IMR-90 (cell line): ENCODE data around the gene SPRR4. TPM values are rescaled to one million over a fixed set of nuclear protein-coding genes. Genes with fewer than 3 reads are reported as not detected.

Experiments used
- ATAC-seq: fragments of 200-7000 bp; cut with Tn5 transposase; 2 replicates; pipeline ENCODE4 v1.9.1; 2020; ENCODE audit warnings: low read depth, mild to moderate bottlenecking, moderate library complexity
- BruUV-seq: library from RNA; stranded (reverse); fragments of 400-500 nt; replicated peaks from 2 replicates; lab custom pipeline; 2021; lab: Mats Ljungman, UMichigan
- CTCF ChIA-PET: fragments of 300-600 bp; formaldehyde crosslinking; extraction: SDS; loops from one replicate; lab custom pipeline; 2021; ENCODE audit warnings: antibody characterized with exemption; lab: Yijun Ruan, JAX
- POLR2A ChIA-PET: fragments of 300-600 bp; sonication (Branson Sonifier 250); formaldehyde crosslinking; loops from one replicate; lab custom pipeline; 2022; ENCODE audit warnings: antibody characterized with exemption; ENCODE audit not compliant: unreplicated experiment; lab: Charles Lee
- DNase-seq: peaks from one replicate; pipeline ENCODE4 v3.0.0; 2013
- H2AFZ ChIP-seq: replicated peaks from 2 replicates; pipeline ENCODE3; 2013; ENCODE audit warnings: low read length, mild to moderate bottlenecking; ENCODE audit not compliant: poor library complexity
- H2AK5ac ChIP-seq: 2 replicates; pipeline ENCODE4 v1.6.1; 2013; ENCODE audit warnings: low read depth, low read length, inconsistent platforms
- H2AK9ac ChIP-seq: replicated peaks from 2 replicates; pipeline ENCODE3; 2013; ENCODE audit warnings: mild to moderate bottlenecking, low read depth, low read length, moderate library complexity; ENCODE audit not compliant: poor library complexity
- H2BK120ac ChIP-seq: 2 replicates; pipeline ENCODE4 v1.6.1; 2013; ENCODE audit warnings: low read depth, low read length, inconsistent platforms
- H2BK15ac ChIP-seq: 3 replicates; pipeline ENCODE4 v1.6.1; 2013; ENCODE audit warnings: low read depth, low read length, inconsistent platforms
- H2BK20ac ChIP-seq: 2 replicates; pipeline ENCODE4 v1.6.1; 2013; ENCODE audit warnings: low read depth, mild to moderate bottlenecking, inconsistent platforms, low read length, moderate library complexity
- H2BK5ac ChIP-seq: 2 replicates; pipeline ENCODE4 v1.6.1; 2013; ENCODE audit warnings: mild to moderate bottlenecking, low read depth, low read length, inconsistent platforms; ENCODE audit not compliant: poor library complexity, severe bottlenecking
- H3K14ac ChIP-seq: replicated peaks from 2 replicates; pipeline ENCODE4 v1.6.1; 2013; ENCODE audit warnings: low read depth, low read length, inconsistent platforms
- H3K18ac ChIP-seq: 2 replicates; pipeline ENCODE4 v1.6.1; 2013; ENCODE audit warnings: low read depth, low read length, control low read depth
- H3K23ac ChIP-seq: 2 replicates; pipeline ENCODE4 v1.6.1; 2013; ENCODE audit warnings: low read depth, low read length, inconsistent platforms
- H3K27ac ChIP-seq: 2 replicates; pipeline ENCODE4 v1.5.1; 2013; ENCODE audit warnings: mild to moderate bottlenecking, control low read depth, low read length; ENCODE audit not compliant: insufficient read depth
- H3K27me3 ChIP-seq: 2 replicates; pipeline ENCODE4 v1.6.1; 2013; ENCODE audit warnings: low read length; ENCODE audit not compliant: control insufficient read depth, insufficient read depth
- H3K36me3 ChIP-seq: 2 replicates; pipeline ENCODE4 v1.6.1; 2013; ENCODE audit warnings: low read length, mixed read lengths; ENCODE audit not compliant: control insufficient read depth, insufficient read depth
- H3K4ac ChIP-seq: 2 replicates; pipeline ENCODE4 v1.6.1; 2013; ENCODE audit warnings: low read depth, low read length, inconsistent platforms
- H3K4me1 ChIP-seq: 2 replicates; pipeline ENCODE4 v1.6.1; 2013; ENCODE audit warnings: low read length, mixed read lengths; ENCODE audit not compliant: control insufficient read depth, insufficient read depth
- H3K4me2 ChIP-seq: 2 replicates; pipeline ENCODE4 v1.6.1; 2013; ENCODE audit warnings: low read depth, mild to moderate bottlenecking, control low read depth, low read length, moderate library complexity
- H3K4me3 ChIP-seq: 2 replicates; pipeline ENCODE4 v1.5.1; 2013; ENCODE audit warnings: low read depth, mild to moderate bottlenecking, control low read depth, low read length, moderate library complexity; ENCODE audit not compliant: insufficient read depth
- H3K56ac ChIP-seq: 2 replicates; pipeline ENCODE4 v1.6.1; 2013; ENCODE audit warnings: low read length, inconsistent platforms; ENCODE audit not compliant: insufficient read depth; ENCODE audit errors: extremely low read depth
- H3K79me1 ChIP-seq, 2 experiments: 2 replicates each; pipeline ENCODE4 v1.6.1; 2013; ENCODE audit warnings: low read length in 2 of 2, inconsistent platforms in 1 of 2, low read depth in 1 of 2
- H3K9ac ChIP-seq: 2 replicates; pipeline ENCODE4 v1.6.1; 2013; ENCODE audit warnings: low read depth, low read length, control low read depth
- H3K9me1 ChIP-seq: 2 replicates; pipeline ENCODE4 v1.6.1; 2013; ENCODE audit warnings: low read length, inconsistent platforms; ENCODE audit not compliant: insufficient read depth
- H3K9me3 ChIP-seq: 2 replicates; pipeline ENCODE4 v1.6.1; 2013; ENCODE audit warnings: low read length; ENCODE audit not compliant: control insufficient read depth, insufficient read depth
- H4K20me1 ChIP-seq: 2 replicates; pipeline ENCODE4 v1.6.1; 2013; ENCODE audit warnings: low read length, inconsistent platforms; ENCODE audit not compliant: insufficient read depth
- H4K5ac ChIP-seq: 2 replicates; pipeline ENCODE4 v1.6.1; 2013; ENCODE audit warnings: mild to moderate bottlenecking, low read depth, low read length, control low read depth
- H4K8ac ChIP-seq, 2 experiments: 2 replicates each; pipeline ENCODE4 v1.6.1; 2013; ENCODE audit warnings: low read depth in 2 of 2, low read length in 2 of 2, control low read depth in 1 of 2, inconsistent platforms in 1 of 2
- H4K91ac ChIP-seq: 2 replicates; pipeline ENCODE4 v1.6.1; 2013; ENCODE audit warnings: low read depth, low read length, inconsistent platforms; ENCODE audit not compliant: insufficient read depth
- FOS ChIP-seq: fragments of 150-350 bp; IDR thresholded peaks from 2 replicates; pipeline ENCODE4 v1.6.1; 2016; ENCODE audit warnings: low read depth, low read length
- MAFK ChIP-seq: IDR thresholded peaks from 2 replicates; pipeline ENCODE4 v1.6.1; 2012; ENCODE audit warnings: low read depth, low read length, improper control_type of control experiment
- WGBS, 2 experiments: methylation state at CpG; one replicate each; pipeline versions ENCODE4 v1.1.5 to v1.1.7; 2013; ENCODE audit warnings: missing lambda C conversion rate in 2 of 2; ENCODE audit not compliant: insufficient read length in 1 of 2; ENCODE audit errors: extremely low coverage in 2 of 2; 5-methylcytosine and 5-hydroxymethylcytosine counted together
- dilution Hi-C: fragments of 300-500 bp; cut with HindIII; formaldehyde crosslinking; loops from one replicate; pipeline ENCODE4 v1.14.3; 2018; ENCODE audit warnings: low sequenced_read_pairs; ENCODE audit not compliant: unreplicated experiment
- in situ Hi-C: fragments of 300-500 bp; cut with MboI; formaldehyde crosslinking; loops from 3 replicates; pipeline ENCODE4 v1.14.3; 2019; ENCODE audit warnings: low sequenced_read_pairs, inconsistent platforms, mixed read lengths
- intact Hi-C: fragments of 100-400 bp; cut with micrococcal nuclease; formaldehyde crosslinking; loops from 2 replicates; pipeline ENCODE4 v1.10.0; 2022
- polyA plus RNA-seq, 3 experiments: library from polyadenylated mRNA; depleted of rRNA; stranded (reverse); fragments of >200 nt; gene quantifications; 2 replicates each; pipeline ENCODE4 v1.2.3, GENCODE V29; 2012; ENCODE audit warnings: low replicate concordance in 1 of 3
- total RNA-seq: library from RNA; depleted of rRNA; stranded (reverse); fragments of >200 nt; gene quantifications from 2 replicates; pipeline ENCODE4 v1.2.3, GENCODE V29; 2012
- TF ChIP-seq, protein P1 (sequence below): fragments of 150-350 bp; IDR thresholded peaks from 2 replicates; pipeline ENCODE4 v1.6.1; 2016; ENCODE audit warnings: low read depth, mild to moderate bottlenecking, low read length, moderate library complexity, borderline replicate concordance

SPRR4 gene
- total and polyA plus RNA-seq, 2 of the 4 experiments (the other 2 are of a cell fraction): not detected

- H2BK5ac ChIP-seq: no peak overlapping the region
- no TSS peak for BruUV-seq
- H2BK120ac ChIP-seq: no peak overlapping the region
- H4K91ac ChIP-seq: no peak overlapping the region
- H2AK5ac ChIP-seq: no peak overlapping the region
- in situ Hi-C loops (no loop called here), dilution Hi-C loops (no loop called here), intact Hi-C loops (no loop called here)
- ATAC-seq (no peak), DNase-seq (no peak)
- ChIA-PET POLR2A (no interaction called here), CTCF (no interaction called here)
- H4K20me1 ChIP-seq: no peaks in the 10 kb centered on the region
- TF ChIP-seq FOS (no peak), MAFK (no peak)
- TF ChIP-seq, protein P1, sequence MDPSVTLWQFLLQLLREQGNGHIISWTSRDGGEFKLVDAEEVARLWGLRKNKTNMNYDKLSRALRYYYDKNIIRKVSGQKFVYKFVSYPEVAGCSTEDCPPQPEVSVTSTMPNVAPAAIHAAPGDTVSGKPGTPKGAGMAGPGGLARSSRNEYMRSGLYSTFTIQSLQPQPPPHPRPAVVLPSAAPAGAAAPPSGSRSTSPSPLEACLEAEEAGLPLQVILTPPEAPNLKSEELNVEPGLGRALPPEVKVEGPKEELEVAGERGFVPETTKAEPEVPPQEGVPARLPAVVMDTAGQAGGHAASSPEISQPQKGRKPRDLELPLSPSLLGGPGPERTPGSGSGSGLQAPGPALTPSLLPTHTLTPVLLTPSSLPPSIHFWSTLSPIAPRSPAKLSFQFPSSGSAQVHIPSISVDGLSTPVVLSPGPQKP: no peak
- no peak overlapping the region for H3K9ac ChIP-seq
- WGBS, 2 experiments: no CpG with 5 or more reads among the region's 3 CpGs
- H3K36me3 ChIP-seq: no peaks in the 10 kb centered on the region
- H3K4ac ChIP-seq: no peak overlapping the region
- no peak overlapping the region for H4K8ac ChIP-seq
- H3K4me1 ChIP-seq: no peaks in the 10 kb centered on the region
- no peak overlapping the region for H2AK9ac ChIP-seq
- no peak overlapping the region for H3K27ac ChIP-seq
- no peak overlapping the region for H3K23ac ChIP-seq
- H2AFZ ChIP-seq: no peak overlapping the region
- no peaks in the 10 kb centered on the region for H3K79me1 ChIP-seq
- no peak overlapping the region for H4K5ac ChIP-seq
- H3K4me2 ChIP-seq: no peak overlapping the region
- no peaks in the 10 kb centered on the region for H3K27me3 ChIP-seq
- H2BK20ac ChIP-seq: no peak overlapping the region
- no peak overlapping the region for H2BK15ac ChIP-seq
- no peak overlapping the region for H3K4me3 ChIP-seq
- no peak overlapping the region for H3K18ac ChIP-seq
- H3K9me1 ChIP-seq: no peaks in the 10 kb centered on the region
- no peak overlapping the region for H3K56ac ChIP-seq
- no peaks in the 10 kb centered on the region; the same call in 1 of the 2 replicates for H3K9me3 ChIP-seq
- no peak overlapping the region for H3K14ac ChIP-seq
These were observed 24.2 kb upstream of the SPRR4 start for GRCh38 chr1:152946248-152946647.
